ENCODE measurements around the gene NFAT5. TPM values are rescaled to one million over a fixed set of nuclear protein-coding genes. Genes with fewer than 3 reads are reported as not detected.

The NFAT5 gene
- total RNA-seq, 2 experiments from 2014 or later: 6.7 to 29.7 TPM

DNA sequence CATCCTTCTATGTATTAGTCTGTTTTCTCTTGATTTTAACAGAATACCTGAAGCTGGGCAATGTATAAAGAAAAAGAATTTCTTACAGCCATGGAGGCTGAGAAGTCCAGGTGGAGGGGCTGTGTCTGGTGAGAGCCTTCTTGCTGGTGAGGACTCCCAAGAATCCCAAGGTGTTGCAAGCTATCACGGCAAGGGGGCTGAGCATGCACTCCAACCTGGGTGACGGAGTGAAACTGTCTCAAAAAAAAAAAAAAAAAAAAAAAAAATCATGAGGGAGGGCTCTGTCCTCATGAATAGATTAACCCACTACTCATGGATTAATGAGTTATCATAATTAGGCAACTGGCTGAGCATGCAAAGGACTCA, 141.2 kb downstream of the NFAT5 start:
- Histone ChIP-seq H4K20me1 (ENCODE audit: insufficient read depth, low read length) (no peaks in the 10 kb centered on the region), H2AFZ (ENCODE audit: low read length) (no peak overlapping the region), H3K27ac (ENCODE audit: low read depth, low read length, poor library complexity, severe bottlenecking) (no peak overlapping the region), H3K9me2 (ENCODE audit: insufficient read depth, low read length) (no peaks in the 10 kb centered on the region), H3K36me3 (ENCODE audit: insufficient read depth, low read length) (0 out of 2 replicates have a peak, but pooled peaks cover 3% of the 10 kb centered on the region), H3K79me2 (ENCODE audit: insufficient read depth, low read depth, low read length) (no peaks in the 10 kb centered on the region), H3K4me1 (ENCODE audit: insufficient read depth, low read length, poor library complexity, severe bottlenecking) (no peaks in the 10 kb centered on the region), H3K4me3 (ENCODE audit: low read depth, low read length, poor library complexity, severe bottlenecking) (no peak overlapping the region), H3K4me2 (ENCODE audit: low read length) (no peak overlapping the region), H3K9me3 (ENCODE audit: low read length) (no peaks in the 10 kb centered on the region)
- TF ChIP-seq, protein P1, sequence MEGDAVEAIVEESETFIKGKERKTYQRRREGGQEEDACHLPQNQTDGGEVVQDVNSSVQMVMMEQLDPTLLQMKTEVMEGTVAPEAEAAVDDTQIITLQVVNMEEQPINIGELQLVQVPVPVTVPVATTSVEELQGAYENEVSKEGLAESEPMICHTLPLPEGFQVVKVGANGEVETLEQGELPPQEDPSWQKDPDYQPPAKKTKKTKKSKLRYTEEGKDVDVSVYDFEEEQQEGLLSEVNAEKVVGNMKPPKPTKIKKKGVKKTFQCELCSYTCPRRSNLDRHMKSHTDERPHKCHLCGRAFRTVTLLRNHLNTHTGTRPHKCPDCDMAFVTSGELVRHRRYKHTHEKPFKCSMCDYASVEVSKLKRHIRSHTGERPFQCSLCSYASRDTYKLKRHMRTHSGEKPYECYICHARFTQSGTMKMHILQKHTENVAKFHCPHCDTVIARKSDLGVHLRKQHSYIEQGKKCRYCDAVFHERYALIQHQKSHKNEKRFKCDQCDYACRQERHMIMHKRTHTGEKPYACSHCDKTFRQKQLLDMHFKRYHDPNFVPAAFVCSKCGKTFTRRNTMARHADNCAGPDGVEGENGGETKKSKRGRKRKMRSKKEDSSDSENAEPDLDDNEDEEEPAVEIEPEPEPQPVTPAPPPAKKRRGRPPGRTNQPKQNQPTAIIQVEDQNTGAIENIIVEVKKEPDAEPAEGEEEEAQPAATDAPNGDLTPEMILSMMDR (conservative IDR thresholded peaks at IDR 0.05; ENCODE audit: low read length): no peak
- no peak for TF ChIP-seq EZH2phosphoT487 (IDR thresholded peaks at IDR 0.05; ENCODE audit: borderline replicate concordance, low read depth, low read length)
- intact Hi-C loops (cut with micrococcal nuclease; ENCODE audit: unreplicated experiment): loop anchor here (5.0 kb wide), 2 partner anchors 150 to 310 kb away; no protein-coding TSS in a partner anchor
- CTCF ChIA-PET (ENCODE audit: unreplicated experiment): interaction anchor here (0.6 kb wide), 1 partner anchor 223 kb away, joined by 3 read pairs; no protein-coding TSS in a partner anchor
- no peak for DNase-seq (ENCODE audit: low spot score)
- POLR2A ChIA-PET: interaction anchor here (0.5 to 1.0 kb wide), 4 partner anchors 25 to 466 kb away, joined by 3 read pairs; no protein-coding TSS in a partner anchor
- no TSS peak for BruUV-seq (replicated peaks)

DNA sequence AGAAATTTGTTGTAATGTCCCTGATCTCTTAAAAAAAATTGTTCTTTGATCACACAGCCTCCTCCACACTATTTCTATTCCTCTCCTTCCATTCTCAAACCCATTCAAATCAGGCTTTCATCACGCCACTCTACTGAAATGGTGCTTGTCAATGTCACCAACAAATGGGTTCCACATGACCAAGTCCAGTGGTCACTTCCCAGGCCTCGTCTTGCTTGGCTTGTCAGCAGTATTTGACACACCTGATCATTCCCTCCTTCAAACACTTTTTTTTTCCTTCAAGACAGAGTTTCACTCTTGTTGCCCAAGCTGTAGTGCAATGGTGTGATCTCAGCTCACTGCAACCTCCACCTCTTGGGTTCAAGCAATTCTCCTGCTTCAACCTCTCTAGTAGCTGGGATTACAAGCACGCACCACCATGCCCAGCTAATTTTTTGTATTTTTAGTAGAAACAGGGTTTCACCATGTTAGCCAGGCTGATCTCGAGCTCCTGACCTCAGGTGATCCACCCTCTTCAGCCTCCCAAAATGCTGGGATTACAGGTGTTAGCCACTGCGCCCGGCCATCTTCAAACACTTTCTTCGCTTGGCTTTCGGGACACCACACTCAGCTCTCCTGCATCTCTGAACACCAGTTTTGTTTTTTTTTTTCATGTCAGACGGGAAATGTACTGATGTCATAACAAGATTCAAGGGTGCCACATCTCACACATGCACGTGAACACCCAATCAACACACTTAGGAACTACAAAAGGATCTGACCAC, 142.3 kb downstream of the NFAT5 start:
- Histone ChIP-seq H4K20me1 (ENCODE audit: insufficient read depth, low read length) (no peaks in the 10 kb centered on the region), H3K27ac (ENCODE audit: low read depth, low read length, poor library complexity, severe bottlenecking) (no peak overlapping the region), H3K79me2 (ENCODE audit: insufficient read depth, low read depth, low read length) (no peaks in the 10 kb centered on the region), H3K4me3 (ENCODE audit: low read depth, low read length, poor library complexity, severe bottlenecking) (no peak overlapping the region), H3K4me2 (ENCODE audit: low read length) (no peak overlapping the region), H3K4me1 (ENCODE audit: insufficient read depth, low read length, poor library complexity, severe bottlenecking) (no peaks in the 10 kb centered on the region), H3K36me3 (ENCODE audit: insufficient read depth, low read length) (0 out of 2 replicates have a peak, but pooled peaks cover 3% of the 10 kb centered on the region), H2AFZ (ENCODE audit: low read length) (no peak overlapping the region), H3K9me2 (ENCODE audit: insufficient read depth, low read length) (no peaks in the 10 kb centered on the region), H3K9me3 (ENCODE audit: low read length) (no peaks in the 10 kb centered on the region)
- intact Hi-C loops (cut with micrococcal nuclease; ENCODE audit: unreplicated experiment): loop anchor here (2.0 to 5.0 kb wide), 3 partner anchors 47 to 311 kb away; partner anchors contain the start of gene NOB1
- no peak for DNase-seq (ENCODE audit: low spot score)
- ChIA-PET POLR2A (no interaction called here), CTCF (ENCODE audit: unreplicated experiment) (interaction anchor here (1.2 kb wide), 1 partner anchor 46 kb away, joined by 3 read pairs; the partner anchor contains the start of gene NOB1)
- no peak for TF ChIP-seq EZH2phosphoT487 (IDR thresholded peaks at IDR 0.05; ENCODE audit: borderline replicate concordance, low read depth, low read length)
- TF ChIP-seq, protein P1 (conservative IDR thresholded peaks at IDR 0.05; ENCODE audit: low read length): no peak
- BruUV-seq (replicated peaks): no TSS peak
